GM12801 (cell line): ENCODE measurements around the gene SLC8A2.

ENCODE experiments used
- CTCF ChIP-seq: IDR thresholded peaks from one replicate; pipeline ENCODE4 v1.5.1; 2011; ENCODE audit warnings: control low read depth; ENCODE audit not compliant: insufficient read length; ENCODE audit errors: extremely low read depth

SLC8A2 gene

GRCh38 chr19:47470447-47471195 lies 1.1 kb downstream of the SLC8A2 start:
- no peak for TF ChIP-seq CTCF

GRCh38 chr19:47469719-47470118 lies 2.0 kb downstream of the SLC8A2 start:
- TF ChIP-seq CTCF: no peak

GRCh38 chr19:47469363-47469700 lies 2.4 kb downstream of the SLC8A2 start:
- no peak for TF ChIP-seq CTCF

- TF ChIP-seq CTCF: no peak
Observed at GRCh38 chr19:47467914-47468313, 3.8 kb downstream of the SLC8A2 start.

GRCh38 chr19:47465957-47466356 lies 5.7 kb downstream of the SLC8A2 start:
- TF ChIP-seq CTCF: no peak

- no peak for TF ChIP-seq CTCF
Observed at GRCh38 chr19:47464675-47465419, 6.8 kb downstream of the SLC8A2 start.

- no peak for TF ChIP-seq CTCF
Observed at GRCh38 chr19:47461876-47462275, 9.8 kb downstream of the SLC8A2 start.
